ENCODE measurements around the gene ADSS1.

ADSS1 gene

DNA sequence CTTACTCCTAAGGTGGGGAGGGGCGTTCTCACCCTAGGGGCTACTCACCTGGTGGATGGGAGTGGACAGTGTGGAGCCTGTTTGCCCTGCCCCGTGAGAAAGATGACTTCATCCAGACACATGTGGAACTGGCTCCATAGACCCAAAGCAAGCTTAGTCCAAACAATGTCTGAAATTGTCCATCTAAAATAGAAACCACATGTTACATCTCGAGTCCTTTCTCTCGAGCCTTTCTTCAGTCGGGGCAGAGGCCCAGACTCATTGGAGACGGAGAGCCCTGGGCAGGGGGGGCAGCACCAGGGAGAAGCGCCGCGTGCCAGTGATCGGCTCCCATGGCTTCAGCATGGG lies 33.2 kb downstream of the ADSS1 start:
- TF ChIP-seq, protein P1, sequence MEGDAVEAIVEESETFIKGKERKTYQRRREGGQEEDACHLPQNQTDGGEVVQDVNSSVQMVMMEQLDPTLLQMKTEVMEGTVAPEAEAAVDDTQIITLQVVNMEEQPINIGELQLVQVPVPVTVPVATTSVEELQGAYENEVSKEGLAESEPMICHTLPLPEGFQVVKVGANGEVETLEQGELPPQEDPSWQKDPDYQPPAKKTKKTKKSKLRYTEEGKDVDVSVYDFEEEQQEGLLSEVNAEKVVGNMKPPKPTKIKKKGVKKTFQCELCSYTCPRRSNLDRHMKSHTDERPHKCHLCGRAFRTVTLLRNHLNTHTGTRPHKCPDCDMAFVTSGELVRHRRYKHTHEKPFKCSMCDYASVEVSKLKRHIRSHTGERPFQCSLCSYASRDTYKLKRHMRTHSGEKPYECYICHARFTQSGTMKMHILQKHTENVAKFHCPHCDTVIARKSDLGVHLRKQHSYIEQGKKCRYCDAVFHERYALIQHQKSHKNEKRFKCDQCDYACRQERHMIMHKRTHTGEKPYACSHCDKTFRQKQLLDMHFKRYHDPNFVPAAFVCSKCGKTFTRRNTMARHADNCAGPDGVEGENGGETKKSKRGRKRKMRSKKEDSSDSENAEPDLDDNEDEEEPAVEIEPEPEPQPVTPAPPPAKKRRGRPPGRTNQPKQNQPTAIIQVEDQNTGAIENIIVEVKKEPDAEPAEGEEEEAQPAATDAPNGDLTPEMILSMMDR (IDR thresholded peaks at IDR 0.05): no peak
- no peak overlapping the region for H3K4me3 ChIP-seq (ENCODE audit: low read depth in 1 of 2, low read length in 1 of 2)
- no peak overlapping the region for H3K27ac ChIP-seq
- H3K27me3 ChIP-seq: no peaks in the 10 kb centered on the region
- peaks cover 48% of the 10 kb centered on the region for H3K36me3 ChIP-seq
- no peaks in the 10 kb centered on the region for H3K9me3 ChIP-seq
- H3K4me1 ChIP-seq (ENCODE audit: control insufficient read depth in 1 of 2, insufficient read depth in 1 of 2, low read depth in 1 of 2, low read length in 1 of 2): peaks cover 15 to 16% of the 10 kb centered on the region in 2 experiments

DNA sequence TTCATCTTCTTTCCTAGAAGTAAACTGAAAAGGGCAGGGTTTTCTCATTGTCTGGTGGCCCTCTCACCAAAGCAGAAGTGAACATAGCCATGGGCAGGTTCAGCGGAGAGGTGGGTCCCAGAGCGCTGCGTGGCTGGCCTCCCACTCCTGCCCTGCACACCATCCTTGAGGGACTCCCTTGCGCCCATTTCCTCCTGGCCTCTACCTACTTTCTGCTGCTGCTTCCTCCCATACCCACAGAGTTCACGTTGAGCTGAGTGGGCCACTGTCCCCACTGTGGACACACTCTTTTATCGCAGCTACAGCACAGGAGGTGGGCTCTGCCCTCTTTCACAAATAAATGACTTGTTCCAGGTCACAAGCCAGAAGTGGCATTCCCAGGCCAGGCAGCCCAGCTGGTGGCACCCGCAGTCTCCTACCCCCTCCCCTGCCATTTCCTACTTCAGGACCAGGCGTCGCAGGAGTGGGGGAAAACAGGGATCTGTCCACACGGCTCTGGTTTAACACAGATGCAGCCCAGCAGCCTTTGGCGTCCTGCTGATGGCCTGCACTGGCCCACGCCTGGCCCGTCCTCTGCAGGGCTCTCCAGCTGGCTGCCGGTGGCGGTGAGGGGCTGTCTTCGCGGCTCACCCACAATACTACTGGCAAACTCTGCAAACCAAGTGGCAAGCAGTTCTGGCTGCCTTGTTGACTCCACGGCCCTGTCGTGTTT lies 33.8 kb downstream of the ADSS1 start:
- H3K4me1 ChIP-seq (ENCODE audit: control insufficient read depth in 1 of 2, insufficient read depth in 1 of 2, low read depth in 1 of 2, low read length in 1 of 2): peaks cover 14% of the 10 kb centered on the region in 2 experiments
- TF ChIP-seq, protein P1 (IDR thresholded peaks at IDR 0.05): no peak
- H3K27ac ChIP-seq: no peak overlapping the region
- H3K36me3 ChIP-seq: peaks cover 48% of the 10 kb centered on the region
- no peaks in the 10 kb centered on the region for H3K27me3 ChIP-seq
- H3K4me3 ChIP-seq (ENCODE audit: low read depth in 1 of 2, low read length in 1 of 2): no peak overlapping the region
- no peaks in the 10 kb centered on the region for H3K9me3 ChIP-seq

DNA sequence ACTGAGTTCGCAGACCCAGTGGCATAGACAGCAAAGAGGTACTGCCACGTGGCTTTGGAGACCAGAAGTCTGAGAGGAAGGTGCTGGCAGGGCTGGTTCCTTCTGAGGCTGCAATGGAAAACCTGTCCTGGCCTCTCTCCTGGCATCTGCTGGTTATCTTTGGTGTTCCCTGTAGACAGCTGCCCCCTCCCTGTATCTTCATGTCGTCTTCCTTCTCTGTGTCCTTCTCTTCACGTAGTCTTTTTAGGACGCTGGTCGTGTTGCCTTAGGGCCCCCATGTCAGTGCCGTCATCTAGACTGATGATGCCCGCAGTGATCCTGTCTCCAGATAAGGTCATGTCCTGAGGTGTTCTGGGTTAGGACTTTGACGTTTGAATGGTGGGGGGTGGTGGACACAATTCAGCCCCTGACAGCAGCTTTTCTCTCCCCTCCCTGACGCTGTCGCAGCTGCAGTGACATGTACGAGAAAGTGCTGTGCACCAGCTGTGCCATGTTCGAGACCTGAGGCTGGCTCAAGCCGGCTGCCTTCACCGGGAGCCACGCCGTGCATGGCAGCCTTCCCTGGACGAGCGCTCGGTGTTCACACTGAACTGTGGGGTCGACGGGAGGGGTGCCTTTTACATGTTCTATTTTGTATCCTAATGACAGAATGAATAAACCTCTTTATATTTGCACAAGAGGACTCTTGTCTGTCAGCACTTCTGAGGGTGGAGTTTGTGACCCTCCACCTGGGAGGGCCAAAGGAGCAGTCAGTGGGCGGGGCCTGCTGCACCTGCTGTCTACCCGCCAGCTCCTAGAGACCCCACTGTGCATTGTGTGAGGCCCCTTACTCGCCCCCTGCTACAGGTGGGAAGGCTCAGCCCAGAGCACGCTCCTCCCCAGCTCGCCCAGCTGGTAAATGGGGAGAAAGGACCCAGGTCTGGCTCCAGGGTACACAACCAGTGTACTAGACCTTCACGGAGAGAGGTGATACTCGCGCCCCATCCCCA lies 35.2 kb downstream of the ADSS1 start:
- Histone ChIP-seq H3K4me3 (ENCODE audit: low read depth in 1 of 2, low read length in 1 of 2) (no peak overlapping the region), H3K9me3 (no peaks in the 10 kb centered on the region), H3K36me3 (peaks cover 48% of the 10 kb centered on the region), H3K4me1 (ENCODE audit: control insufficient read depth in 1 of 2, insufficient read depth in 1 of 2, low read depth in 1 of 2, low read length in 1 of 2) (peaks cover under 1 to 5% of the 10 kb centered on the region in 2 experiments), H3K27me3 (no peaks in the 10 kb centered on the region), H3K27ac (no peak overlapping the region)
- TF ChIP-seq, protein P1 (IDR thresholded peaks at IDR 0.05): no peak

DNA sequence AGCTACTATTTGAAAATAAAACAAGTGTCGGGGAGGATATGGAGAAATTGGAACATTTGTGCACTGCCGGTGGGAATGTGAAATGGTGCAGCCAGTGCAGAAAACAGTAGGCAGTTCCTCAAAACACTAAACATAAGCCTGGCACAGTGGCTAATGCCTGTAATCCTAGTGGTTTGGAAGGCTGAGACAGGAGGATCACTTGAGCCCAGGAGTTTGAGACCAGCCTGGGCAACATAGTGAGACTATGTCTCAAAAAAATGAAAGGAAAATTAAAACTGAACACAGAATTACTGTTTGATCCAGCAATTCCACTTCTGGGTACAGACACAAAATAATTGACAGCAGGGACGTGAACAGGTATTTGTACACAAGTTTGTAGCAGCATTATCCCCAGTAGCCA lies 41.5 kb downstream of the ADSS1 start:
- Histone ChIP-seq H3K4me1 (ENCODE audit: control insufficient read depth in 1 of 2, insufficient read depth in 1 of 2, low read depth in 1 of 2, low read length in 1 of 2) (peaks cover 2 to 10% of the 10 kb centered on the region in 2 experiments), H3K9me3 (no peaks in the 10 kb centered on the region), H3K36me3 (peaks cover 18% of the 10 kb centered on the region), H3K4me3 (ENCODE audit: low read depth in 1 of 2, low read length in 1 of 2) (no peak overlapping the region), H3K27me3 (no peaks in the 10 kb centered on the region), H3K27ac (no peak overlapping the region)
- TF ChIP-seq, protein P1 (IDR thresholded peaks at IDR 0.05): no peak

DNA sequence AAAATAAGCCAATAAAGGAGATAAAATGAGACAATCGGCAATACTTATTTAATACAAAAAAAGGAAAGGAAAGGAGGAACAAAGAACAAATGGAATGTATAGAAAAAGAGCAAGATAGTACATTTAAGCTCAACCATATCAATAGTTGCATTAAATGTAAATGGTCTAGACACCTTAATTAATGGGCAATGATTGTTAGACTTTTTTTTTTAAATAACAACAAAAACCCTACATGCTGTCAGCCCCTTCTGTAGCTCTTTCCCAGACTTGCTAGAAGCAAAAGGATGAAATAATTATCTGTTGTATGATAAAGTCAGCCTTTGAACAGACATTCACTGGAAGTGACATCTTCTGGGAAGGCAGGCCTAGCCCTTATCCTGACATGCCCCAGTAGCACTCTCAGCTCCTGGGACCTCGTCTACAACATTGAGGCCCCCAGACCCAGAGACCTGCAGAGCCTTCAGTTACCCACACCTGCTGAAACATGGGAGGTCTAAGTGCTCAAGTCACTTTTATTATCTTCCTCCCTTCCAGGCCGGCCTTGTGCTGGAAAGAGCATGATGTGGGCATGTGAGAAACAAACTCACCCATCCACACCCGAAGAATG lies 42.3 kb downstream of the ADSS1 start:
- peaks cover 2 to 10% of the 10 kb centered on the region in 2 experiments for H3K4me1 ChIP-seq (ENCODE audit: control insufficient read depth in 1 of 2, insufficient read depth in 1 of 2, low read depth in 1 of 2, low read length in 1 of 2)
- no peak overlapping the region for H3K4me3 ChIP-seq (ENCODE audit: low read depth in 1 of 2, low read length in 1 of 2)
- peaks cover 26% of the 10 kb centered on the region for H3K36me3 ChIP-seq
- H3K27me3 ChIP-seq: no peaks in the 10 kb centered on the region
- TF ChIP-seq, protein P1 (IDR thresholded peaks at IDR 0.05): no peak
- H3K27ac ChIP-seq: no peak overlapping the region
- H3K9me3 ChIP-seq: no peaks in the 10 kb centered on the region
